ENCODE results near the gene WDR64. TPM values are rescaled to one million over a fixed set of nuclear protein-coding genes. Genes with fewer than 3 reads are reported as not detected.

Gene WDR64
- total RNA-seq (2022; extraction: Qiagen RNA extraction; ENCODE audit: low read depth), result not detected in 5 replicates

DNA sequence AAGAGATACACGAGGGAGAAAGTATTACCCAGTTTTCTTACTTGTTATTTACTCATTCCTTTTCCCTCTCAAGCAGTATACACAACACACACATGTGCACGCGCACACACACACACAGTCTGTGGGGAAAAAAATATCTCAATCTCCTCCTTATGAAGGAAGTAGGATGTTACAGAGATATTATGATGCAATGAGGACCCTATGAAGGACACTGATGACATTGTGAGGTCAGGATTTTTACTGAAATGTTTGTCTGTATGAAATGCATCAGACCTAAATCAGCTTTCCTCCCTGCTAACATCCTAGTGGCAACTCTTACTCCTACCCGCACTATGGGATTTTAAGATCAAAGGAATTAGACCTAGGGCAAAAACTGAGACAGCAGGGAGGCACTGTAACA is at the start of gene WDR64:
Gene WDR64 (plus strand): TSS at position 270 of the 400 bp plus-strand sequence. CDS start 204 bp downstream, outside the sequence.

GRCh38 chr1:241640149-241640866 is 11.8 kb upstream of the WDR64 start, which contains the start of the genes CHML and OPN3:
TSS of gene CHML (minus strand) at chr1:241640369. CDS start at chr1:241635766, 4,603 bp downstream.
TSS of gene OPN3 (minus strand) at chr1:241640369. CDS start at chr1:241640254, 115 bp downstream.

DNA sequence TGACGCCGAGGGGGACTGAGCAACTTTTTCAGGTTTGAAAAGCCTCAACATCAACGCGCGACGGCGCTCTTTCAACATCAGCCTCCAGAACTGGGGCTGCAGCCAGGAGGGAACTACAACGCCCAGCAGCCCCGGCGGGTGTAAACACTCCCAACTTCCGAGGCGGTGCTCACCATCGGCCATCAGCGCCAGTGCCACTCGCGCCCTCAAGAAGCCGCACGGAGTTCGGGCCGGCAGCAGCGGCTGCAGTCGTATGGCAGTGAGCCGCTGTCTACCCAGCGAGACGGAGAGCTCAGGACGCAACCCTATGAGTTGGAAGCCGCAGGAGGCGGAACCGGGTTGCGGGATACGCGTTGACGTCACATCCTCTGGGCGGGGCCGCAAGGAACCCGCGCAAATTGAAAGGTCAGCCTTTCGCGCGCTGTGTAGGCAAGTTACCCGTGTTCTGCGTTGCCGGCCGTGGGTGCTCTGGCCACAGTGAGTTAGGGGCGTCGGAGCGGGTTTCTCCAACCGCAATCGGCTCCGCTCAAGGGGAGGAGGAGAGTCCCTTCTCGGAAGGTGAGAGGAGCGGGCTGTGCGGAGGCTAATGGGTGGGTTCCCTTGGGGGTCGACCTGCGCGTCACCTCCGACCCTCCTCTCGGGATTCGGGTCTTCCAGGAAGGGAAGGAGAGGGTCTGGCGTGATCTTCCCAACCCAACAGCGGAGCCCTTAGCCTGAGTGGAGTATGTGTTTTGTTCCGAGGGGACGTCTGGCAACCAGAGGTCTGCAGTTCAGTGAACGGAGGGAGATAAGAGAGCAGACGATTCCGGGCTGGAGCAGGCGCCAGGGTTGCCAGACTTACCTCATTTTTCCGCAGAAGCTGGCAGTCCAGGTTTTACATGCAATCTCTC is 196.0 kb downstream of the WDR64 start, which contains the start of gene EXO1:
Gene EXO1 (plus strand): TSS at position 409 of the 890 bp plus-strand sequence. CDS start 2,222 bp downstream, outside the sequence.

Other genes starting within 250 kb of the WDR64 start
- 89.9 to 93.4 TPM (median 91.8 TPM) in 5 replicates for gene FH, start 132.5 kb upstream of the WDR64 start, total RNA-seq (2022; extraction: Qiagen RNA extraction; ENCODE audit: low read depth)
- gene KMO, start 119.9 kb upstream of the WDR64 start, total RNA-seq (2022; extraction: Qiagen RNA extraction; ENCODE audit: low read depth), result 1.2 to 2.5 TPM (median 1.4 TPM) in 5 replicates
- gene CHML, start 11.9 kb upstream of the WDR64 start, total RNA-seq (2022; extraction: Qiagen RNA extraction; ENCODE audit: low read depth), result 7.4 to 10.2 TPM (median 8.7 TPM) in 5 replicates
- gene OPN3, start 11.9 kb upstream of the WDR64 start, total RNA-seq (2022; extraction: Qiagen RNA extraction; ENCODE audit: low read depth), result 51.7 to 59.2 TPM (median 55.2 TPM) in 5 replicates
- 21.8 to 35.1 TPM (median 24.8 TPM) in 5 replicates for gene EXO1, start 195.9 kb downstream of the WDR64 start, total RNA-seq (2022; extraction: Qiagen RNA extraction; ENCODE audit: low read depth)

All from A549 treated with CpdA at 1 μM for 4 hours (cell line).